SK-N-SH (cell line): ENCODE measurements around the gene ACTL8. TPM values are rescaled to one million over a fixed set of nuclear protein-coding genes. Genes with fewer than 3 reads are reported as not detected.

Experiments
- CTCF ChIA-PET: fragments of 300-600, 350-600 bp; formaldehyde crosslinking; extraction: SDS; loops from one replicate; lab custom pipeline; 2021; lab: Yijun Ruan, JAX
- POLR2A ChIA-PET: fragments of 350-600 bp; sonication (Branson Sonifier 250); formaldehyde crosslinking; extraction: SDS; loops from one replicate; lab custom pipeline; 2020; ENCODE audit warnings: antibody characterized with exemption, inconsistent platforms; lab: Yijun Ruan, JAX
- DNase-seq: peaks from one replicate; pipeline ENCODE4 v3.0.0; 2012
- H2AFZ ChIP-seq: fragments of 200-600 bp; sonication (generic); 2 replicates; pipeline ENCODE4 v1.8.1; 2016; ENCODE audit warnings: antibody characterized with exemption, mild to moderate bottlenecking, low read depth
- H3F3A ChIP-seq: fragments of 200-600 bp; sonication (generic); replicated peaks from 2 replicates; pipeline ENCODE3; 2016; ENCODE audit warnings: antibody characterized with exemption, mild to moderate bottlenecking; ENCODE audit not compliant: insufficient read depth
- H3K27ac ChIP-seq, 2 experiments: fragments of 200-500 bp in 1 of 2; fragments of 200-600 bp in 1 of 2; sonication (Bioruptor generic) in 1 of 2; sonication (generic), shearing (Covaris generic) in 1 of 2; 2 replicates each; pipeline versions ENCODE4 v1.5.1 to v1.6.1; 2014 to 2016; ENCODE audit warnings: low read depth in 2 of 2, inconsistent platforms in 1 of 2, low read length in 1 of 2, mild to moderate bottlenecking in 1 of 2, mixed read lengths in 1 of 2
- H3K27me3 ChIP-seq: fragments of 200-600 bp; sonication (generic), shearing (Covaris generic); 2 replicates; pipeline ENCODE4 v1.6.1; 2016; ENCODE audit warnings: mixed run types; ENCODE audit not compliant: insufficient read depth
- H3K36me3 ChIP-seq, 2 experiments: fragments of 200-500 bp in 1 of 2; fragments of 200-600 bp in 1 of 2; sonication (Bioruptor generic) in 1 of 2; sonication (generic) in 1 of 2; replicated peaks in 1 of 2; 2 replicates each; pipeline versions ENCODE3 to v1.5.1; 2014 to 2016; ENCODE audit warnings: low read length in 1 of 2, mild to moderate bottlenecking in 1 of 2; ENCODE audit not compliant: insufficient read depth in 2 of 2, control insufficient read depth in 1 of 2
- H3K4me1 ChIP-seq, 2 experiments: fragments of 200-500 bp in 1 of 2; fragments of 200-600 bp in 1 of 2; sonication (Bioruptor generic) in 1 of 2; sonication (generic), shearing (Covaris generic) in 1 of 2; 2 replicates each; pipeline versions ENCODE4 v1.5.1 to v1.6.1; 2014 to 2016; ENCODE audit warnings: low read depth in 1 of 2, low read length in 1 of 2, mixed run types in 1 of 2; ENCODE audit not compliant: insufficient read depth in 2 of 2, control insufficient read depth in 1 of 2
- H3K4me2 ChIP-seq: fragments of 200-600 bp; sonication (generic), shearing (Covaris generic); 2 replicates; pipeline ENCODE4 v1.6.1; 2017; ENCODE audit warnings: mixed run types
- H3K4me3 ChIP-seq, 2 experiments: fragments of 200-500 bp in 1 of 2; fragments of 200-600 bp in 1 of 2; sonication (Bioruptor generic) in 1 of 2; sonication (generic), shearing (Covaris generic) in 1 of 2; 2 replicates each; pipeline versions ENCODE4 v1.5.1 to v1.8.1; 2014 to 2016; ENCODE audit warnings: low read depth in 2 of 2, inconsistent platforms in 1 of 2, low read length in 1 of 2, mild to moderate bottlenecking in 1 of 2, mixed read lengths in 1 of 2, moderate library complexity in 1 of 2
- H3K79me2 ChIP-seq: fragments of 200-600 bp; sonication (generic); 2 replicates; pipeline ENCODE4 v1.8.1; 2017; ENCODE audit warnings: mild to moderate bottlenecking; ENCODE audit not compliant: insufficient read depth
- H3K9ac ChIP-seq: fragments of 200-600 bp; sonication (generic); 2 replicates; pipeline ENCODE4 v1.6.1; 2017; ENCODE audit warnings: mixed run types
- H3K9me2 ChIP-seq: fragments of 200-600 bp; sonication (generic); 2 replicates; pipeline ENCODE4 v1.6.1; 2017; ENCODE audit warnings: mixed run types
- H3K9me3 ChIP-seq: fragments of 200-600 bp; sonication (generic); 2 replicates; pipeline ENCODE4 v1.6.1; 2017; ENCODE audit warnings: mixed run types, mild to moderate bottlenecking, moderate library complexity
- H4K20me1 ChIP-seq: fragments of 200-600 bp; sonication (generic); 2 replicates; pipeline ENCODE4 v1.6.1; 2017; ENCODE audit warnings: mild to moderate bottlenecking, mixed run types; ENCODE audit not compliant: insufficient read depth
- ELF1 ChIP-seq: IDR thresholded peaks from 2 replicates; pipeline ENCODE4 v1.4.0; 2012
- EZH2phosphoT487 ChIP-seq: fragments of 200-600 bp; sonication (generic); IDR thresholded peaks from 2 replicates; pipeline ENCODE4 v1.6.1; 2017; ENCODE audit warnings: low read depth, mixed run types, mild to moderate bottlenecking, antibody characterized with exemption, moderate library complexity, borderline replicate concordance
- FOXJ3 ChIP-seq: sonication (generic); formaldehyde crosslinking; IDR thresholded peaks from 2 replicates; pipeline ENCODE4 v1.5.1; 2020; ENCODE audit warnings: mild to moderate bottlenecking, missing genetic modification reagents
- FOXM1 ChIP-seq: IDR thresholded peaks from 2 replicates; pipeline ENCODE4 v1.4.0; 2012; ENCODE audit warnings: low read depth, mild to moderate bottlenecking
- GABPA ChIP-seq: IDR thresholded peaks from 2 replicates; pipeline ENCODE4 v1.4.0; 2012; ENCODE audit warnings: low read depth, mild to moderate bottlenecking
- GATA2 ChIP-seq: sonication (generic); formaldehyde crosslinking; IDR thresholded peaks from 2 replicates; pipeline ENCODE4 v1.5.0; 2020; ENCODE audit warnings: mild to moderate bottlenecking, missing genetic modification reagents
- MXI1 ChIP-seq: IDR thresholded peaks from 2 replicates; pipeline ENCODE4 v1.6.1; 2012; ENCODE audit warnings: mild to moderate bottlenecking, low read depth, low read length, improper control_type of control experiment
- RAD21 ChIP-seq: IDR thresholded peaks from 2 replicates; pipeline ENCODE4 v1.6.1; 2012; ENCODE audit warnings: mild to moderate bottlenecking, low read length
- RFX5 ChIP-seq: IDR thresholded peaks from 2 replicates; pipeline ENCODE4 v1.6.1; 2012; ENCODE audit warnings: mild to moderate bottlenecking, improper control_type of control experiment, low read length
- SIN3A ChIP-seq: IDR thresholded peaks from 2 replicates; pipeline ENCODE4 v1.6.1; 2012; ENCODE audit warnings: low read depth, mild to moderate bottlenecking, low read length, moderate library complexity, borderline replicate concordance
- SMC3 ChIP-seq: IDR thresholded peaks from 2 replicates; pipeline ENCODE4 v1.6.1; 2012; ENCODE audit warnings: low read depth, low read length, improper control_type of control experiment
- TCF12 ChIP-seq: IDR thresholded peaks from 2 replicates; pipeline ENCODE4 v1.4.0; 2012
- TEAD4 ChIP-seq: IDR thresholded peaks from 2 replicates; pipeline ENCODE4 v1.4.0; 2012; ENCODE audit warnings: mild to moderate bottlenecking, borderline replicate concordance; ENCODE audit not compliant: insufficient read depth
- USF1 ChIP-seq: IDR thresholded peaks from 2 replicates; pipeline ENCODE4 v1.4.0; 2012; ENCODE audit warnings: low read depth, borderline replicate concordance
- YY1 ChIP-seq: IDR thresholded peaks from 2 replicates; pipeline ENCODE4 v1.4.0; 2012; ENCODE audit warnings: low read depth, mild to moderate bottlenecking
- ZBTB33 ChIP-seq: IDR thresholded peaks from 2 replicates; pipeline ENCODE4 v1.4.0; 2012; ENCODE audit warnings: low read depth, borderline replicate concordance
- WGBS: methylation state at CpG from one replicate; pipeline ENCODE4 v1.1.6; 2017; ENCODE audit warnings: low lambda C conversion rate; 5-methylcytosine and 5-hydroxymethylcytosine counted together
- polyA plus RNA-seq, 3 experiments: library from polyadenylated mRNA; depleted of rRNA; stranded (reverse); fragments of >200 nt; gene quantifications; 2 replicates each; pipeline ENCODE4 v1.2.3, GENCODE V29; 2012

The ACTL8 gene
- polyA plus RNA-seq, 1 of the 3 experiments (the other 2 are of a cell fraction) = 0.05 TPM

DNA sequence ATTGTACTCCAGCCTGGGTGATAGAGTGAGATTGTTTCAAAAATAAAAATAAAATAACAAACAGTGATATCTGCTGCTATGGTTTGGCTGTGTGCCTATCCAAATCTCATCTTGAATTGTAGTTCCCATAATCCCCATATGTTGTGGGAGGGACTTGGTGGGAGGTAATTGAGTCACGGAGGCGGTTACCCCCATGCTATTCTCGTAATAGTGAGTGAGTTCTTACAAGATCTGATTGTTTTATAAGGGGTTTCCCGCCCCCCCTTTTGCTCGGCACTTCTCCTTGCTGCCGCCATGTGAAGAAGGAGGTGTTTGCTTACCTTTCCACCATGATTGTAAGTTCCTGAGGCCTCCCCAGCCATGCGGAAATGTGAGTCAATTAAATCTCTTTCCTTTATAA, 47.8 kb downstream of the ACTL8 start:
- TF ChIP-seq TEAD4 = no peak
- TF ChIP-seq GABPA = no peak
- H3K4me1 ChIP-seq = no peaks in the 10 kb centered on the region
- POLR2A ChIA-PET = no interaction called here
- H3K9me2 ChIP-seq = no peaks in the 10 kb centered on the region
- H3K79me2 ChIP-seq = no peaks in the 10 kb centered on the region
- H3K4me3 ChIP-seq = no peak overlapping the region
- no peak overlapping the region for H2AFZ ChIP-seq
- no peaks in the 10 kb centered on the region for H3F3A ChIP-seq
- H3K27ac ChIP-seq = no peak overlapping the region
- no peak overlapping the region for H3K4me2 ChIP-seq
- H3K9me3 ChIP-seq = no peaks in the 10 kb centered on the region
- CTCF ChIA-PET = interaction anchor here (1.4 to 2.2 kb wide), 2 partner anchors 8 to 23 kb away, joined by 3 to 9 read pairs; no protein-coding TSS in a partner anchor
- H4K20me1 ChIP-seq = no peaks in the 10 kb centered on the region
- H3K27me3 ChIP-seq = no peaks in the 10 kb centered on the region; the same call in 1 of the 2 replicates
- H3K36me3 ChIP-seq = no peaks in the 10 kb centered on the region
- no peak for DNase-seq
- H3K9ac ChIP-seq = no peak overlapping the region
- 92% methylated on average over 7 of the region's 7 CpGs for WGBS

DNA sequence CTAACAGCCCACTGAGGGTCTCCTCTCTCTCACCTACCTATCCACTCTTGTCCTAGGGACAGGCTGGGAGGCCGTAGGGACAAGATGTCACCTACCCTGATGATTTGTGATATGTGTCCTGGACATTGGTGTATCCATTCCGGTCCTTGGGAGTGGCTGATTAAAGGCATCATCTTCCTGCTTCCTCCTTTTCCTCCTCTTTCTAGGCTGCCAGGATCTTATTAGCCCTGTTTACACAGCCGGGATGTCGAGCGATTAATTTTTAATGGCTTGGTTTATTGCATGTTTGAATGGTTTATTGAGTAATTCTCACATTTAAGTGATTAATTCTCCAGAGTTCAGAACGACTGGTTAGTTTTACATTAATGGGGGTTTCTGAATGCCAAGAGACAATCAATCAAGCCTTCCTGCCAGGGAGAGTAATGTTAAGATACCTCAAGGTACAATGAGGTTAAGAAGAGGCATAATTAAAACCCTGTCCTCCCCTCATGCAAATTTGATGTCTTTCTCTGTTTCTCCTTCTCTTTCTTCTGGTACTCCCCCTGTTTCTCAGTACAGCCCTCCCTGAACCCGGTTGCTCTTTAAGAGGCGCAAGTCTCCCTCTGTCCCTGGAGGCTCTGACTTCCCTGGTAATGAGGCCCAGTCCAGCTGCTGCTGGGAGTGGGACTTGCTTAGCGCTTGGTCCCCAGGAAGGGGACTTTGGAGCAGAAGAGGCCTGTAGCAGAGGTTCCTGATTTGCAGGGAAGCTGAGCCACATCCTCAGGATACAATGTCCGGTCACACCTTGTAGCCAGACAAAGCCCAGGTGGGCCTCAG, 50.9 kb downstream of the ACTL8 start:
- no peak for DNase-seq
- H3K9me2 ChIP-seq = no peaks in the 10 kb centered on the region
- no peaks in the 10 kb centered on the region for H3K4me1 ChIP-seq
- H3K79me2 ChIP-seq = no peaks in the 10 kb centered on the region
- no peak overlapping the region for H2AFZ ChIP-seq
- H3K4me2 ChIP-seq = no peak overlapping the region
- H3K9ac ChIP-seq = no peak overlapping the region
- CTCF ChIA-PET = no interaction called here
- H3K9me3 ChIP-seq = peaks cover 7% of the 10 kb centered on the region; the same call in 1 of the 2 replicates
- no peak overlapping the region for H3K4me3 ChIP-seq
- H3K27ac ChIP-seq = no peak overlapping the region
- H3K27me3 ChIP-seq = no peaks in the 10 kb centered on the region
- no peaks in the 10 kb centered on the region for H3F3A ChIP-seq
- TF ChIP-seq EZH2phosphoT487 (no peak), SIN3A (no peak), USF1 (no peak), MXI1 (no peak), YY1 (no peak), SMC3 (no peak), TCF12 (no peak), RAD21 (no peak), RFX5 (no peak), FOXJ3 (CRISPR knock-in tag) (no peak), ZBTB33 (no peak), GATA2 (no peak), ELF1 (no peak), FOXM1 (no peak)
- TF ChIP-seq, all 33 proteins: peak for 0
- Histone ChIP-seq H4K20me1 (no peaks in the 10 kb centered on the region), H3K36me3 (no peaks in the 10 kb centered on the region)
- WGBS = 58% methylated on average over 10 of the region's 10 CpGs
- POLR2A ChIA-PET = no interaction called here
